H1 (cell line): ENCODE measurements around the gene MOB4. TPM values are rescaled to one million over a fixed set of nuclear protein-coding genes. Genes with fewer than 3 reads are reported as not detected.
A peak's percentile ranks its signal among the peaks of the same experiment; 100 is the strongest.

ENCODE experiments used
- CTCF ChIA-PET: fragments of 300-600 bp; sonication (Branson Sonifier 250); formaldehyde crosslinking; loops from one replicate; lab custom pipeline; 2021; ENCODE audit not compliant: partially characterized antibody; lab: Charles Lee
- POLR2A ChIA-PET: fragments of 300-600 bp; sonication (Branson Sonifier 250); formaldehyde crosslinking; loops from one replicate; lab custom pipeline; 2021; ENCODE audit warnings: inconsistent platforms; ENCODE audit not compliant: partially characterized antibody; lab: Charles Lee
- DNase-seq, 2 experiments: peaks; one replicate each; pipeline versions ENCODE4 v3.0.0 to v3.0.0-alpha.2; 2010 to 2022; ENCODE audit warnings: low spot score in 2 of 2, low read depth in 1 of 2, mixed read lengths in 1 of 2
- FAIRE-seq: peaks from 2 replicates; lab custom pipeline; 2011; peaks lifted over from hg19 to GRCh38; lab: Jason Lieb, UNC
- H2AFZ ChIP-seq: 2 replicates; pipeline ENCODE4 v1.8.1; 2012; ENCODE audit warnings: low read length, inconsistent platforms
- H2AK5ac ChIP-seq: 2 replicates; pipeline ENCODE4 v1.6.1; 2013; ENCODE audit warnings: low read depth, low read length
- H2BK120ac ChIP-seq: replicated peaks from 2 replicates; pipeline ENCODE3; 2013; ENCODE audit warnings: low read depth, low read length, inconsistent platforms
- H2BK12ac ChIP-seq: 2 replicates; pipeline ENCODE4 v1.6.1; 2013; ENCODE audit warnings: low read depth, low read length
- H2BK15ac ChIP-seq: 2 replicates; pipeline ENCODE4 v1.6.1; 2013; ENCODE audit warnings: low read length
- H2BK20ac ChIP-seq: 2 replicates; pipeline ENCODE4 v1.6.1; 2013; ENCODE audit warnings: low read length
- H2BK5ac ChIP-seq: 2 replicates; pipeline ENCODE4 v1.6.1; 2013; ENCODE audit warnings: low read depth, low read length
- H3K14ac ChIP-seq: 2 replicates; pipeline ENCODE4 v1.6.1; 2013; ENCODE audit warnings: inconsistent platforms; ENCODE audit not compliant: insufficient read length
- H3K18ac ChIP-seq: 2 replicates; pipeline ENCODE4 v1.6.1; 2013; ENCODE audit warnings: low read length; ENCODE audit errors: extremely low read depth
- H3K23ac ChIP-seq: 2 replicates; pipeline ENCODE4 v1.6.1; 2013; ENCODE audit warnings: inconsistent platforms; ENCODE audit not compliant: insufficient read length
- H3K23me2 ChIP-seq: 2 replicates; pipeline ENCODE4 v1.6.1; 2013; ENCODE audit warnings: low read depth, low read length
- H3K27ac ChIP-seq: 2 replicates; pipeline ENCODE4 v1.6.1; 2011; ENCODE audit warnings: low read depth, low read length, inconsistent platforms
- H3K27me3 ChIP-seq, 4 experiments: replicated peaks in 1 of 4; 1 replicate in 1 of 4; 2 replicates in 3 of 4; pipeline versions ENCODE4 v1.6.1 to v1.8.1; 2011 to 2013; ENCODE audit warnings: low read length in 3 of 4, mild to moderate bottlenecking in 3 of 4, inconsistent platforms in 2 of 4, mixed read lengths in 2 of 4, moderate library complexity in 1 of 4; ENCODE audit not compliant: control insufficient read depth in 3 of 4, insufficient read depth in 3 of 4; ENCODE audit errors: extremely low read depth in 1 of 4
- H3K36me3 ChIP-seq, 4 experiments: 2 replicates each; pipeline versions ENCODE4 v1.6.1 to v1.8.1; 2011 to 2013; ENCODE audit warnings: mild to moderate bottlenecking in 4 of 4, low read length in 3 of 4, moderate library complexity in 2 of 4, control low read depth in 1 of 4, inconsistent platforms in 1 of 4; ENCODE audit not compliant: insufficient read depth in 4 of 4, control insufficient read depth in 2 of 4
- H3K4ac ChIP-seq: replicated peaks from 2 replicates; pipeline ENCODE3; 2013; ENCODE audit warnings: low read length, low read depth, mixed read lengths, inconsistent platforms; ENCODE audit not compliant: insufficient read length
- H3K4me1 ChIP-seq, 4 experiments: replicated peaks in 1 of 4; 1 replicate in 1 of 4; 2 replicates in 3 of 4; pipeline versions ENCODE4 v1.6.1 to v1.8.1; 2011 to 2013; ENCODE audit warnings: low read length in 3 of 4, inconsistent platforms in 2 of 4, mixed read lengths in 1 of 4; ENCODE audit not compliant: insufficient read depth in 4 of 4, control insufficient read depth in 3 of 4
- H3K4me2 ChIP-seq, 2 experiments: 2 replicates each; pipeline versions ENCODE4 v1.6.1 to v1.8.1; 2011 to 2013; ENCODE audit warnings: low read depth in 2 of 2, low read length in 2 of 2, control low read depth in 1 of 2, inconsistent platforms in 1 of 2, mild to moderate bottlenecking in 1 of 2; ENCODE audit not compliant: insufficient read depth in 1 of 2
- H3K4me3 ChIP-seq, 4 experiments: fragments of 200-600, 300-600 bp in 1 of 4; sonication (generic), shearing (Covaris generic), sonication (Bioruptor Twin) in 1 of 4; 2 replicates each; pipeline versions ENCODE4 v1.5.1 to v1.8.1; 2011 to 2016; ENCODE audit warnings: low read length in 4 of 4, low read depth in 3 of 4, control low read depth in 2 of 4, inconsistent platforms in 2 of 4, mild to moderate bottlenecking in 2 of 4, mixed read lengths in 1 of 4, moderate library complexity in 1 of 4; ENCODE audit not compliant: insufficient read depth in 2 of 4; ENCODE audit errors: extremely low read depth in 1 of 4
- H3K56ac ChIP-seq: replicated peaks from 2 replicates; pipeline ENCODE3; 2013; ENCODE audit warnings: low read depth, mild to moderate bottlenecking, mixed read lengths, low read length, inconsistent platforms; ENCODE audit not compliant: insufficient read length
- H3K79me1 ChIP-seq: 2 replicates; pipeline ENCODE4 v1.6.1; 2013; ENCODE audit warnings: low read depth, low read length, control low read depth
- H3K79me2 ChIP-seq, 2 experiments: 2 replicates each; pipeline versions ENCODE4 v1.6.1 to v1.8.1; 2012 to 2013; ENCODE audit warnings: low read length in 2 of 2, mild to moderate bottlenecking in 2 of 2, inconsistent platforms in 1 of 2; ENCODE audit not compliant: insufficient read depth in 2 of 2, control insufficient read depth in 1 of 2
- H3K9ac ChIP-seq, 4 experiments: replicated peaks in 1 of 4; 1 replicate in 1 of 4; 2 replicates in 3 of 4; pipeline versions ENCODE4 v1.6.1 to v1.8.1; 2011 to 2013; ENCODE audit warnings: low read depth in 3 of 4, low read length in 3 of 4, control low read depth in 2 of 4, mild to moderate bottlenecking in 2 of 4, moderate library complexity in 2 of 4, inconsistent platforms in 1 of 4; ENCODE audit errors: extremely low read depth in 1 of 4
- H3K9me3 ChIP-seq, 2 experiments: 2 replicates each; pipeline versions ENCODE4 v1.6.1 to v1.8.1; 2012 to 2013; ENCODE audit warnings: mild to moderate bottlenecking in 2 of 2, moderate library complexity in 2 of 2, control low read depth in 1 of 2, inconsistent platforms in 1 of 2, low read depth in 1 of 2, low read length in 1 of 2, mixed read lengths in 1 of 2; ENCODE audit not compliant: insufficient read depth in 2 of 2
- H4K20me1 ChIP-seq, 2 experiments: replicated peaks in 1 of 2; 2 replicates each; pipeline versions ENCODE3 to v1.8.1; 2011 to 2013; ENCODE audit warnings: inconsistent platforms in 2 of 2, low read length in 2 of 2, mild to moderate bottlenecking in 1 of 2; ENCODE audit not compliant: insufficient read depth in 2 of 2, control insufficient read depth in 1 of 2
- H4K5ac ChIP-seq: 2 replicates; pipeline ENCODE4 v1.6.1; 2013; ENCODE audit warnings: low read length, low read depth, mixed read lengths, inconsistent platforms; ENCODE audit not compliant: insufficient read length
- H4K8ac ChIP-seq: 2 replicates; pipeline ENCODE4 v1.8.0; 2013; ENCODE audit warnings: mild to moderate bottlenecking, moderate library complexity, low read length, inconsistent platforms; ENCODE audit not compliant: insufficient read depth; ENCODE audit errors: extremely low read depth
- H4K91ac ChIP-seq: replicated peaks from 2 replicates; pipeline ENCODE3; 2013; ENCODE audit warnings: low read length, mixed read lengths, inconsistent platforms; ENCODE audit not compliant: insufficient read length
- FOSL1 ChIP-seq: IDR thresholded peaks from 2 replicates; pipeline ENCODE4 v1.6.1; 2011; ENCODE audit warnings: mild to moderate bottlenecking, low read depth, low read length, moderate library complexity; ENCODE audit not compliant: insufficient read depth
- GTF2F1 ChIP-seq: IDR thresholded peaks from 2 replicates; pipeline ENCODE4 v1.6.1; 2012; ENCODE audit warnings: low read depth, low read length, improper control_type of control experiment, borderline replicate concordance
- POLR2AphosphoS5 ChIP-seq: IDR thresholded peaks from 2 replicates; pipeline ENCODE4 v1.6.1; 2011; ENCODE audit warnings: low read depth, low read length
- POU5F1 ChIP-seq: IDR thresholded peaks from 2 replicates; pipeline ENCODE4 v1.6.1; 2011; ENCODE audit warnings: low read depth, mild to moderate bottlenecking, low read length, moderate library complexity
- RBBP5 ChIP-seq: IDR thresholded peaks from 2 replicates; pipeline ENCODE4 v1.7.1; 2012; ENCODE audit warnings: low read depth, mild to moderate bottlenecking, inconsistent platforms, low read length, moderate library complexity, borderline replicate concordance
- RNF2 ChIP-seq: fragments of 200-900, 300-1000 bp; sonication (generic); IDR thresholded peaks from 2 replicates; pipeline ENCODE4 v1.7.1; 2016; ENCODE audit warnings: borderline replicate concordance, low read depth, mild to moderate bottlenecking, antibody characterized with exemption, low read length; ENCODE audit not compliant: poor library complexity, severe bottlenecking; ENCODE audit errors: missing control alignments
- SRF ChIP-seq: IDR thresholded peaks from 2 replicates; pipeline ENCODE4 v1.6.1; 2011; ENCODE audit warnings: mild to moderate bottlenecking, low read depth, low read length, moderate library complexity
- TBP ChIP-seq: IDR thresholded peaks from 2 replicates; pipeline ENCODE4 v1.6.1; 2011; ENCODE audit warnings: low read depth, low read length, improper control_type of control experiment
- TEAD4 ChIP-seq: IDR thresholded peaks from 2 replicates; pipeline ENCODE4 v1.6.1; 2012; ENCODE audit warnings: low read depth, low read length, inconsistent platforms, mixed read lengths
- WGBS, 2 experiments: shearing (Covaris generic) in 1 of 2; methylation state at CpG; one replicate each; pipeline versions ENCODE4 v1.1.6 to v1.1.7; 2013 to 2015; ENCODE audit warnings: low lambda C conversion rate in 2 of 2, mixed read lengths in 2 of 2, inconsistent platforms in 1 of 2, low coverage in 1 of 2, missing lambda C conversion rate in 1 of 2; ENCODE audit not compliant: insufficient replicate concordance in 2 of 2, insufficient coverage in 1 of 2, insufficient read length in 1 of 2; ENCODE audit errors: extremely low coverage in 1 of 2, missing lambda C conversion rate in 1 of 2; 5-methylcytosine and 5-hydroxymethylcytosine counted together
- polyA plus RNA-seq, 7 experiments: library from polyadenylated mRNA; depleted of rRNA in 3 of 7; stranded (reverse) in 5 of 7; unstranded in 2 of 7; fragments of >200 nt in 5 of 7; fragments of 200-250 nt in 2 of 7; gene quantifications; 1 replicate in 5 of 7; 2 replicates in 1 of 7; 4 replicates in 1 of 7; pipeline versions ENCODE4 v1.2.1 to v1.2.3, GENCODE V29; 2011 to 2013; ENCODE audit warnings: missing spikeins in 2 of 7, mixed read lengths in 2 of 7
- total RNA-seq: library from RNA; stranded (reverse); fragmentation: NEBNext Ultra II Directional; extraction: Animal tissue kit (Norgen Biotek cat#: 25700); gene quantifications from 2 replicates; pipeline ENCODE4 v1.2.1, GENCODE V29; 2021
- TF ChIP-seq, protein P1 (sequence below): IDR thresholded peaks from 2 replicates; pipeline ENCODE4 v1.6.1; 2012; ENCODE audit warnings: inconsistent platforms
- TF ChIP-seq, protein P2 (sequence below): IDR thresholded peaks from 2 replicates; pipeline ENCODE4 v1.6.1; 2011; ENCODE audit warnings: low read length, improper control_type of control experiment

Gene MOB4
- total and polyA plus RNA-seq, 2 of the 8 experiments (the other 6 are each of a cell fraction or from before 2014, with no cell fraction given) = 51.5 to 54.2 TPM

- no peak overlapping the region for H4K5ac ChIP-seq
- H4K8ac ChIP-seq = no peak overlapping the region
- CTCF ChIA-PET = interaction anchor here (1.5 kb wide), 1 partner anchor 10 kb away, joined by 4 read pairs; no protein-coding TSS in a partner anchor
- no peak overlapping the region for H2BK5ac ChIP-seq
- no peak overlapping the region for H3K4ac ChIP-seq
- no peak overlapping the region for H3K27ac ChIP-seq
- FAIRE-seq = no peak
- H3K36me3 ChIP-seq = peaks cover 6 to 52% (median 21%) of the 10 kb centered on the region in 4 experiments
- H4K20me1 ChIP-seq = peaks cover 7 to 9% of the 10 kb centered on the region in 2 experiments
- no peak overlapping the region for H2BK20ac ChIP-seq
- H3K18ac ChIP-seq = no peak overlapping the region
- no peak overlapping the region for H2AK5ac ChIP-seq
- H3K23ac ChIP-seq = no peak overlapping the region
- H3K9ac ChIP-seq = no peak overlapping the region
- no peaks in the 10 kb centered on the region for H3K27me3 ChIP-seq
- DNase-seq = no peak
- H3K23me2 ChIP-seq = peaks cover 4% of the 10 kb centered on the region; the same call in 1 of the 2 replicates
- H3K4me1 ChIP-seq = peaks cover 1 to 6% (median 3%) of the 10 kb centered on the region in 4 experiments; a peak in 5 of 7 replicates
- H3K79me2 ChIP-seq = peaks cover 32 to 62% of the 10 kb centered on the region in 2 experiments
- WGBS, 2 experiments = 93% methylated on average over 4 of the region's 4 CpGs; no CpG with 5 or more reads in 1 of the 2 experiments
- peak overlapping the region in 1 of 4 experiments; percentile 86; a peak in 1 of 8 replicates for H3K4me3 ChIP-seq
- H2BK15ac ChIP-seq = no peak overlapping the region
- 0 out of 4 replicates have a peak overlapping the region, but pooled peaks of 1 of the 2 experiments have one; percentile 66 for H3K4me2 ChIP-seq
- H2AFZ ChIP-seq = no peak overlapping the region
- H4K91ac ChIP-seq = no peak overlapping the region
- no peak overlapping the region for H3K14ac ChIP-seq
- TF ChIP-seq SRF (no peak), POU5F1 (no peak), FOSL1 (no peak), RBBP5 (no peak), GTF2F1 (no peak), TEAD4 (no peak), RNF2 (no peak), POLR2AphosphoS5 (no peak), TBP (no peak)
- TF ChIP-seq, protein P1, sequence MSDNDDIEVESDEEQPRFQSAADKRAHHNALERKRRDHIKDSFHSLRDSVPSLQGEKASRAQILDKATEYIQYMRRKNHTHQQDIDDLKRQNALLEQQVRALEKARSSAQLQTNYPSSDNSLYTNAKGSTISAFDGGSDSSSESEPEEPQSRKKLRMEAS = no peak
- TF ChIP-seq, protein P2, sequence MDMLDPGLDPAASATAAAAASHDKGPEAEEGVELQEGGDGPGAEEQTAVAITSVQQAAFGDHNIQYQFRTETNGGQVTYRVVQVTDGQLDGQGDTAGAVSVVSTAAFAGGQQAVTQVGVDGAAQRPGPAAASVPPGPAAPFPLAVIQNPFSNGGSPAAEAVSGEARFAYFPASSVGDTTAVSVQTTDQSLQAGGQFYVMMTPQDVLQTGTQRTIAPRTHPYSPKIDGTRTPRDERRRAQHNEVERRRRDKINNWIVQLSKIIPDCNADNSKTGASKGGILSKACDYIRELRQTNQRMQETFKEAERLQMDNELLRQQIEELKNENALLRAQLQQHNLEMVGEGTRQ = no peak
- TF ChIP-seq, all 59 proteins: peak for 0
- Histone ChIP-seq H2BK12ac (no peak overlapping the region), H3K56ac (no peak overlapping the region), H2BK120ac (no peak overlapping the region), H3K79me1 (no peaks in the 10 kb centered on the region), H3K9me3 (no peaks in the 10 kb centered on the region)
- POLR2A ChIA-PET = interaction anchor here (1.0 to 15.2 kb wide), 4 partner anchors 12 to 74 kb away, joined by 3 to 270 read pairs (median 74); partner anchors contain the start of gene MOB4
These were observed 13.2 kb upstream of the MOB4 start for GRCh38 chr2:197502685-197503084.
